ENCODE results near the gene CNTN4. TPM values are rescaled to one million over a fixed set of nuclear protein-coding genes. Genes with fewer than 3 reads are reported as not detected.

The CNTN4 gene
- total RNA-seq, 3 donors from 2014 or later: 6.6 to 16.7 (median 16.7) TPM

DNA sequence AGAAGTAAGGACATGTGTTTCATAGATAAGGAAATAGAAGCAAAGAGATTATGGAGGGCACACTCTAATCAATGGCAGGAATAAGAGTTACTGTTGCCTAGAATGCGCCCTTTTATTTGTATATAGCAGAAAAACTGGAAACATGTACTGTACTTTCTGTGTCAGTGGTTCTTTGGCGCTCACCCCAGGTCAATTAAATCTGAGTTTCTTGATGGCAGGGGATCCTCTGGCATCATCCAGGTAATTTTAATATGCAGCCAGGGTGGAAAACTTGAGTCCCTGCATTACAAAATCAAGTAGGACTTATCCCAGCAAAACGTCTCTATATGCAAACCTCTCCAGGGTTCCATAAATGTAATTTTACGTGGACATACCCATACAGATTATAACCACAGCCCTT is 727.4 kb downstream of the CNTN4 start:
- DNase-seq (ENCODE audit: low spot score in 2 of 2): no peak
- no peak for TF ChIP-seq POLR2A (IDR thresholded peaks at IDR 0.05)
- no peak for TF ChIP-seq POLR2AphosphoS5 (IDR thresholded peaks at IDR 0.05)
- no peak for TF ChIP-seq CTCF (IDR thresholded peaks at IDR 0.05)
- Histone ChIP-seq H3K27ac (no peak overlapping the region), H3K9me3 (no peaks in the 10 kb centered on the region), H3K4me3 (no peak overlapping the region), H3K4me1 (no peaks in the 10 kb centered on the region), H3K36me3 (peaks cover 5% of the 10 kb centered on the region), H3K27me3 (no peaks in the 10 kb centered on the region)
- intact Hi-C loops (cut with DNase I; ENCODE audit: low total_unique reads): no loop called here

GRCh38 chr3:2826453-2826852 is 727.8 kb downstream of the CNTN4 start:
- Histone ChIP-seq H3K4me3 (no peak overlapping the region), H3K4me1 (no peaks in the 10 kb centered on the region), H3K27me3 (no peaks in the 10 kb centered on the region), H3K36me3 (peaks cover 4% of the 10 kb centered on the region), H3K27ac (no peak overlapping the region), H3K9me3 (no peaks in the 10 kb centered on the region)
- TF ChIP-seq CTCF (IDR thresholded peaks at IDR 0.05) (no peak), POLR2A (IDR thresholded peaks at IDR 0.05) (no peak), POLR2AphosphoS5 (IDR thresholded peaks at IDR 0.05) (no peak)
- intact Hi-C loops (cut with DNase I; ENCODE audit: low total_unique reads): no loop called here
- DNase-seq (ENCODE audit: low spot score in 2 of 2): no peak

DNA sequence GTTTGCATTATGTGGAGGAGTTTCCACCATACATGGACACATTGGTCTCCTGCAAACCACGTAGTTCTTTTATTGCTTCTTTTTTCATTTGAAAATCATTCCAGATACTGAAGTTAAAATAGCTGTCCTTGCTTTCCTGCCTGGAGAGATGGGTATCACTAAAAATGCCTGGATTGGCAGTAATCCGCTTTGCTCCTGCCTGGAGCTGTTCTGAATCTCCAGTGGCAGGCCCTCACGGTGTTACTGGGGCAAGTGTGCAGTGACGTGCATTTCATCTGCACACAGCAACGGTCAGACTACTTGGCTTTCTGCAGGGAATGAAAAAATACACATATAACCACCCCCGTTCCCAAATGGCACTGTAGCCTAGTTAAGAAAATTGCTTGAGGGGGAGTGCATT is 738.6 kb downstream of the CNTN4 start:
- H3K27me3 ChIP-seq: no peaks in the 10 kb centered on the region
- no peaks in the 10 kb centered on the region for H3K36me3 ChIP-seq
- H3K27ac ChIP-seq: no peak overlapping the region
- H3K4me1 ChIP-seq: no peaks in the 10 kb centered on the region
- TF ChIP-seq POLR2A (IDR thresholded peaks at IDR 0.05) (no peak), CTCF (IDR thresholded peaks at IDR 0.05) (no peak), POLR2AphosphoS5 (IDR thresholded peaks at IDR 0.05) (no peak)
- intact Hi-C loops (cut with DNase I; ENCODE audit: low total_unique reads): loop anchor here (10.0 kb wide), 1 partner anchor 1718 kb away; no protein-coding TSS in a partner anchor
- no peak overlapping the region for H3K4me3 ChIP-seq
- no peak for DNase-seq (ENCODE audit: low spot score in 2 of 2)
- H3K9me3 ChIP-seq: no peaks in the 10 kb centered on the region

DNA sequence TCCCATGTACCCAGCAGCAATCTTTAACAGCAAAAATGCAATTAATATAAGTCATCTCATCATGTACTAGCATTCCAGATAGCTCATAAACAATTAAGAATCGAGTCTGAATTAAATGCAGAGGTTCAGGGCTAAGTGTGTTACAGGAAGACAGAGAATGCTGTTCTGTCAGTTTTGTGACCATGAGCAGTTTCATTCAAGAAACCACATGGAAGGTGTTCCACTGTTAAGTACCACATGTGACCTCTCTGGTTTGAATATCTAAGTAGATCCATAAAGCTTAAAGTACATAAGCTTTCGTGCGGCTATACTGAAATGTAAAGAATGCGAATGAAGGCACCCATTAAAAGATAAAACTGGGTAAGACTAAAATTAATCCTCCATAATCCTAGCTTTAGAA is 739.2 kb downstream of the CNTN4 start:
- H3K9me3 ChIP-seq: no peaks in the 10 kb centered on the region
- no peaks in the 10 kb centered on the region for H3K36me3 ChIP-seq
- H3K27ac ChIP-seq: no peak overlapping the region
- H3K27me3 ChIP-seq: no peaks in the 10 kb centered on the region
- intact Hi-C loops (cut with DNase I; ENCODE audit: low total_unique reads): loop anchor here (10.0 kb wide), 1 partner anchor 1717 kb away; no protein-coding TSS in a partner anchor
- no peak overlapping the region for H3K4me3 ChIP-seq
- DNase-seq (ENCODE audit: low spot score in 2 of 2): no peak
- TF ChIP-seq POLR2AphosphoS5 (IDR thresholded peaks at IDR 0.05) (no peak), POLR2A (IDR thresholded peaks at IDR 0.05) (no peak), CTCF (IDR thresholded peaks at IDR 0.05) (no peak)
- H3K4me1 ChIP-seq: no peaks in the 10 kb centered on the region

DNA sequence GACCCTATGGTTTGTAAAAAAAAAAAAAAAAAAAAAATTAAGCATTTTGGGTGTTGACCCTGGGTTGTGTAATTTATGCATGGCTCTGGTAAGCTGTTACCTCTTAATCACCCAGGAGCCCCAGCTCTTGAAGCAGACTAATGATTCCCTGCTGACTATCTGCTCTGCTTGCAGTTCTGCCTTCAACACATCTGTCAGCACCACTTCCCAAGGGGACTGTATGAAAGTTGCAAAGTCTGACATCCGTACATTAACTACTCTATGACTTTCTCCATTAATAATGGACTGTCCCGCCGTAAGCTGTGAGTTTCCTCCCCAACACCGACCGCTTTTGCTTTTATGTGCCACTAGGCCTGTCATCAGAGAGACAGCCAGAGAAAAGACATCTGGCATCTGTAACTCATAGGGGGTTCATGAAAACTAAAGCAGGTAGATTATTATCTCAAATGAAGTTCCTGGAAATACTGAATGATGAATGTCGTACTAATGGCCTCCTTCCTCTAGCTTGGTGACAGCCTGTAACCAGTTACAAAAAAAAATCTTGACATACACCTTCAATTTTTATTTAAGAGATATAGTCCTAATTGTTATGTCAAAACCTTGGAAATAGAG is 740.0 kb downstream of the CNTN4 start:
- H3K27me3 ChIP-seq: no peaks in the 10 kb centered on the region
- H3K4me3 ChIP-seq: no peak overlapping the region

More for the DNA sequence above, 740.0 kb downstream of the CNTN4 start:
- H3K36me3 ChIP-seq: no peaks in the 10 kb centered on the region
- intact Hi-C loops (cut with DNase I; ENCODE audit: low total_unique reads): loop anchor here (10.0 kb wide), 1 partner anchor 1716 kb away; no protein-coding TSS in a partner anchor
- no peaks in the 10 kb centered on the region for H3K4me1 ChIP-seq
- H3K9me3 ChIP-seq: no peaks in the 10 kb centered on the region
- no peak for TF ChIP-seq POLR2AphosphoS5 (IDR thresholded peaks at IDR 0.05)
- no peak for TF ChIP-seq CTCF (IDR thresholded peaks at IDR 0.05)
- no peak for TF ChIP-seq POLR2A (IDR thresholded peaks at IDR 0.05)
- DNase-seq (ENCODE audit: low spot score in 2 of 2): no peak
- H3K27ac ChIP-seq: no peak overlapping the region

All from breast epithelium (tissue), 4 donors.